ENCODE results near the gene AGBL4.

- TF ChIP-seq EZH2 (IDR thresholded peaks at IDR 0.05), result no peak
- TF ChIP-seq POLR2AphosphoS5 (IDR thresholded peaks at IDR 0.05; ENCODE audit: borderline replicate concordance, low read depth, low read length), result no peak
Measured at GRCh38 chr1:48674641-48675040, 1349.1 kb downstream of the AGBL4 start.

All from SK-N-MC (cell line).